IMR-90 (cell line): ENCODE data around the gene CASP2. TPM values are rescaled to one million over a fixed set of nuclear protein-coding genes. Genes with fewer than 3 reads are reported as not detected.

Experiments
- ATAC-seq: fragments of 200-7000 bp; cut with Tn5 transposase; 2 replicates; pipeline ENCODE4 v1.9.1; 2020; ENCODE audit warnings: low read depth, mild to moderate bottlenecking, moderate library complexity
- BruUV-seq: library from RNA; stranded (reverse); fragments of 400-500 nt; replicated peaks from 2 replicates; lab custom pipeline; 2021; lab: Mats Ljungman, UMichigan
- CTCF ChIA-PET: fragments of 300-600 bp; formaldehyde crosslinking; extraction: SDS; loops from one replicate; lab custom pipeline; 2021; ENCODE audit warnings: antibody characterized with exemption; lab: Yijun Ruan, JAX
- POLR2A ChIA-PET: fragments of 300-600 bp; sonication (Branson Sonifier 250); formaldehyde crosslinking; loops from one replicate; lab custom pipeline; 2022; ENCODE audit warnings: antibody characterized with exemption; ENCODE audit not compliant: unreplicated experiment; lab: Charles Lee
- DNase-seq: peaks from one replicate; pipeline ENCODE4 v3.0.0; 2013
- H2AFZ ChIP-seq: replicated peaks from 2 replicates; pipeline ENCODE3; 2013; ENCODE audit warnings: low read length, mild to moderate bottlenecking; ENCODE audit not compliant: poor library complexity
- H2AK5ac ChIP-seq: 2 replicates; pipeline ENCODE4 v1.6.1; 2013; ENCODE audit warnings: low read depth, low read length, inconsistent platforms
- H2AK9ac ChIP-seq: replicated peaks from 2 replicates; pipeline ENCODE3; 2013; ENCODE audit warnings: mild to moderate bottlenecking, low read depth, low read length, moderate library complexity; ENCODE audit not compliant: poor library complexity
- H2BK120ac ChIP-seq: 2 replicates; pipeline ENCODE4 v1.6.1; 2013; ENCODE audit warnings: low read depth, low read length, inconsistent platforms
- H2BK15ac ChIP-seq: 3 replicates; pipeline ENCODE4 v1.6.1; 2013; ENCODE audit warnings: low read depth, low read length, inconsistent platforms
- H2BK20ac ChIP-seq: 2 replicates; pipeline ENCODE4 v1.6.1; 2013; ENCODE audit warnings: low read depth, mild to moderate bottlenecking, inconsistent platforms, low read length, moderate library complexity
- H2BK5ac ChIP-seq: 2 replicates; pipeline ENCODE4 v1.6.1; 2013; ENCODE audit warnings: mild to moderate bottlenecking, low read depth, low read length, inconsistent platforms; ENCODE audit not compliant: poor library complexity, severe bottlenecking
- H3K14ac ChIP-seq: replicated peaks from 2 replicates; pipeline ENCODE4 v1.6.1; 2013; ENCODE audit warnings: low read depth, low read length, inconsistent platforms
- H3K18ac ChIP-seq: 2 replicates; pipeline ENCODE4 v1.6.1; 2013; ENCODE audit warnings: low read depth, low read length, control low read depth
- H3K23ac ChIP-seq: 2 replicates; pipeline ENCODE4 v1.6.1; 2013; ENCODE audit warnings: low read depth, low read length, inconsistent platforms
- H3K27ac ChIP-seq: 2 replicates; pipeline ENCODE4 v1.5.1; 2013; ENCODE audit warnings: mild to moderate bottlenecking, control low read depth, low read length; ENCODE audit not compliant: insufficient read depth
- H3K27me3 ChIP-seq: 2 replicates; pipeline ENCODE4 v1.6.1; 2013; ENCODE audit warnings: low read length; ENCODE audit not compliant: control insufficient read depth, insufficient read depth
- H3K36me3 ChIP-seq: 2 replicates; pipeline ENCODE4 v1.6.1; 2013; ENCODE audit warnings: low read length, mixed read lengths; ENCODE audit not compliant: control insufficient read depth, insufficient read depth
- H3K4ac ChIP-seq: 2 replicates; pipeline ENCODE4 v1.6.1; 2013; ENCODE audit warnings: low read depth, low read length, inconsistent platforms
- H3K4me1 ChIP-seq: 2 replicates; pipeline ENCODE4 v1.6.1; 2013; ENCODE audit warnings: low read length, mixed read lengths; ENCODE audit not compliant: control insufficient read depth, insufficient read depth
- H3K4me2 ChIP-seq: 2 replicates; pipeline ENCODE4 v1.6.1; 2013; ENCODE audit warnings: low read depth, mild to moderate bottlenecking, control low read depth, low read length, moderate library complexity
- H3K4me3 ChIP-seq: 2 replicates; pipeline ENCODE4 v1.5.1; 2013; ENCODE audit warnings: low read depth, mild to moderate bottlenecking, control low read depth, low read length, moderate library complexity; ENCODE audit not compliant: insufficient read depth
- H3K56ac ChIP-seq: 2 replicates; pipeline ENCODE4 v1.6.1; 2013; ENCODE audit warnings: low read length, inconsistent platforms; ENCODE audit not compliant: insufficient read depth; ENCODE audit errors: extremely low read depth
- H3K79me1 ChIP-seq, 2 experiments: 2 replicates each; pipeline ENCODE4 v1.6.1; 2013; ENCODE audit warnings: low read length in 2 of 2, inconsistent platforms in 1 of 2, low read depth in 1 of 2
- H3K9ac ChIP-seq: 2 replicates; pipeline ENCODE4 v1.6.1; 2013; ENCODE audit warnings: low read depth, low read length, control low read depth
- H3K9me1 ChIP-seq: 2 replicates; pipeline ENCODE4 v1.6.1; 2013; ENCODE audit warnings: low read length, inconsistent platforms; ENCODE audit not compliant: insufficient read depth
- H3K9me3 ChIP-seq: 2 replicates; pipeline ENCODE4 v1.6.1; 2013; ENCODE audit warnings: low read length; ENCODE audit not compliant: control insufficient read depth, insufficient read depth
- H4K20me1 ChIP-seq: 2 replicates; pipeline ENCODE4 v1.6.1; 2013; ENCODE audit warnings: low read length, inconsistent platforms; ENCODE audit not compliant: insufficient read depth
- H4K5ac ChIP-seq: 2 replicates; pipeline ENCODE4 v1.6.1; 2013; ENCODE audit warnings: mild to moderate bottlenecking, low read depth, low read length, control low read depth
- H4K8ac ChIP-seq, 2 experiments: 2 replicates each; pipeline ENCODE4 v1.6.1; 2013; ENCODE audit warnings: low read depth in 2 of 2, low read length in 2 of 2, control low read depth in 1 of 2, inconsistent platforms in 1 of 2
- H4K91ac ChIP-seq: 2 replicates; pipeline ENCODE4 v1.6.1; 2013; ENCODE audit warnings: low read depth, low read length, inconsistent platforms; ENCODE audit not compliant: insufficient read depth
- BHLHE40 ChIP-seq: fragments of 150-350 bp; IDR thresholded peaks from 2 replicates; pipeline ENCODE4 v1.6.1; 2016; ENCODE audit warnings: mild to moderate bottlenecking, low read depth, low read length
- CEBPB ChIP-seq: IDR thresholded peaks from 2 replicates; pipeline ENCODE4 v1.6.1; 2012; ENCODE audit warnings: low read depth, low read length, improper control_type of control experiment
- CHD1 ChIP-seq: IDR thresholded peaks from 2 replicates; pipeline ENCODE4 v1.6.1; 2012; ENCODE audit warnings: low read depth, low read length, improper control_type of control experiment
- CTCF ChIP-seq: conservative IDR thresholded peaks from 2 replicates; pipeline ENCODE4 v1.5.1; 2012; ENCODE audit warnings: mild to moderate bottlenecking, low read depth, low read length, improper control_type of control experiment
- ELK1 ChIP-seq: fragments of 150-350 bp; IDR thresholded peaks from 2 replicates; pipeline ENCODE4 v1.6.1; 2016; ENCODE audit warnings: low read depth, mild to moderate bottlenecking, low read length, moderate library complexity, borderline replicate concordance
- FOS ChIP-seq: fragments of 150-350 bp; IDR thresholded peaks from 2 replicates; pipeline ENCODE4 v1.6.1; 2016; ENCODE audit warnings: low read depth, low read length
- MAFK ChIP-seq: IDR thresholded peaks from 2 replicates; pipeline ENCODE4 v1.6.1; 2012; ENCODE audit warnings: low read depth, low read length, improper control_type of control experiment
- MAZ ChIP-seq: IDR thresholded peaks from 2 replicates; pipeline ENCODE4 v1.6.1; 2012; ENCODE audit warnings: low read depth, mild to moderate bottlenecking, low read length, improper control_type of control experiment, moderate library complexity, borderline replicate concordance
- MXI1 ChIP-seq: IDR thresholded peaks from 2 replicates; pipeline ENCODE4 v1.6.1; 2012; ENCODE audit warnings: low read depth, mild to moderate bottlenecking, low read length, moderate library complexity, borderline replicate concordance
- NFE2L2 ChIP-seq: fragments of 150-350 bp; IDR thresholded peaks from 2 replicates; pipeline ENCODE4 v1.6.1; 2016; ENCODE audit warnings: low read depth, mild to moderate bottlenecking, low read length
- POLR2A ChIP-seq: IDR thresholded peaks from 2 replicates; pipeline ENCODE4 v1.6.1; 2012; ENCODE audit warnings: mild to moderate bottlenecking, low read depth, low read length
- RAD21 ChIP-seq: IDR thresholded peaks from 2 replicates; pipeline ENCODE4 v1.6.1; 2012; ENCODE audit warnings: low read length, improper control_type of control experiment
- RCOR1 ChIP-seq: IDR thresholded peaks from 2 replicates; pipeline ENCODE4 v1.6.1; 2012; ENCODE audit warnings: mild to moderate bottlenecking, low read length, improper control_type of control experiment; ENCODE audit not compliant: insufficient replicate concordance
- RFX5 ChIP-seq: IDR thresholded peaks from 2 replicates; pipeline ENCODE4 v1.8.0; 2012; ENCODE audit warnings: low read depth, mild to moderate bottlenecking, low read length, moderate library complexity
- SMC3 ChIP-seq: fragments of 150-350 bp; IDR thresholded peaks from 2 replicates; pipeline ENCODE4 v1.6.1; 2016; ENCODE audit warnings: low read depth, mild to moderate bottlenecking, antibody characterized with exemption, low read length, moderate library complexity
- USF2 ChIP-seq: fragments of 150-350 bp; IDR thresholded peaks from 2 replicates; pipeline ENCODE4 v1.6.1; 2017; ENCODE audit warnings: mild to moderate bottlenecking, antibody characterized with exemption, low read length, low read depth
- WGBS, 2 experiments: methylation state at CpG; one replicate each; pipeline versions ENCODE4 v1.1.5 to v1.1.7; 2013; ENCODE audit warnings: missing lambda C conversion rate in 2 of 2; ENCODE audit not compliant: insufficient read length in 1 of 2; ENCODE audit errors: extremely low coverage in 2 of 2; 5-methylcytosine and 5-hydroxymethylcytosine counted together
- dilution Hi-C: fragments of 300-500 bp; cut with HindIII; formaldehyde crosslinking; loops from one replicate; pipeline ENCODE4 v1.14.3; 2018; ENCODE audit warnings: low sequenced_read_pairs; ENCODE audit not compliant: unreplicated experiment
- in situ Hi-C: fragments of 300-500 bp; cut with MboI; formaldehyde crosslinking; loops from 3 replicates; pipeline ENCODE4 v1.14.3; 2019; ENCODE audit warnings: low sequenced_read_pairs, inconsistent platforms, mixed read lengths
- intact Hi-C: fragments of 100-400 bp; cut with micrococcal nuclease; formaldehyde crosslinking; loops from 2 replicates; pipeline ENCODE4 v1.10.0; 2022
- polyA plus RNA-seq, 3 experiments: library from polyadenylated mRNA; depleted of rRNA; stranded (reverse); fragments of >200 nt; gene quantifications; 2 replicates each; pipeline ENCODE4 v1.2.3, GENCODE V29; 2012; ENCODE audit warnings: low replicate concordance in 1 of 3
- total RNA-seq: library from RNA; depleted of rRNA; stranded (reverse); fragments of >200 nt; gene quantifications from 2 replicates; pipeline ENCODE4 v1.2.3, GENCODE V29; 2012

The CASP2 gene
- total and polyA plus RNA-seq, 2 of the 4 experiments (the other 2 are of a cell fraction): 15.4 to 25.6 TPM

GRCh38 chr7:143323653-143324052, 35.5 kb downstream of the CASP2 start:
- H2AK5ac ChIP-seq: no peak overlapping the region
- no peak overlapping the region for H3K56ac ChIP-seq
- intact Hi-C loops: no loop called here
- DNase-seq (no peak), ATAC-seq (no peak)
- H3K14ac ChIP-seq: no peak overlapping the region
- no peaks in the 10 kb centered on the region for H3K79me1 ChIP-seq
- no peak overlapping the region for H3K4ac ChIP-seq
- H3K18ac ChIP-seq: no peak overlapping the region
- H4K91ac ChIP-seq: no peak overlapping the region
- no peak overlapping the region for H2BK120ac ChIP-seq
- dilution Hi-C loops: no loop called here
- no peak overlapping the region for H3K27ac ChIP-seq
- WGBS, 2 experiments: no CpG with 5 or more reads among the region's 12 CpGs
- peaks cover 8% of the 10 kb centered on the region; the same call in 1 of the 2 replicates for H3K4me1 ChIP-seq
- no peak overlapping the region for H2BK20ac ChIP-seq
- no peak overlapping the region for H3K4me2 ChIP-seq
- H3K4me3 ChIP-seq: no peak overlapping the region
- H3K36me3 ChIP-seq: no peaks in the 10 kb centered on the region
- H4K8ac ChIP-seq: no peak overlapping the region
- in situ Hi-C loops: no loop called here
- H2BK15ac ChIP-seq: no peak overlapping the region
- no TSS peak for BruUV-seq
- H3K9me3 ChIP-seq: no peaks in the 10 kb centered on the region
- no peak overlapping the region for H3K9ac ChIP-seq
- H4K20me1 ChIP-seq: no peaks in the 10 kb centered on the region
- TF ChIP-seq POLR2A: no peak
- TF ChIP-seq NFE2L2: no peak
- no peak for TF ChIP-seq CEBPB
- TF ChIP-seq USF2: no peak
- TF ChIP-seq MXI1: no peak
- TF ChIP-seq CTCF: no peak
- TF ChIP-seq ELK1: no peak
- no peak for TF ChIP-seq BHLHE40
- TF ChIP-seq CHD1: no peak
- TF ChIP-seq MAZ: no peak
- TF ChIP-seq RCOR1: no peak
- no peak for TF ChIP-seq MAFK
- TF ChIP-seq FOS: no peak
- TF ChIP-seq SMC3: no peak
- no peak for TF ChIP-seq RFX5
- TF ChIP-seq RAD21: no peak
- peaks cover 5% of the 10 kb centered on the region; the same call in 1 of the 2 replicates for H3K27me3 ChIP-seq
- H3K9me1 ChIP-seq: no peaks in the 10 kb centered on the region
- no peak overlapping the region for H2AK9ac ChIP-seq
- H2BK5ac ChIP-seq: no peak overlapping the region
- H4K5ac ChIP-seq: no peak overlapping the region
- CTCF ChIA-PET: no interaction called here
- POLR2A ChIA-PET: no interaction called here
- H2AFZ ChIP-seq: peak overlapping the region; percentile 36
- no peak overlapping the region for H3K23ac ChIP-seq
